Fibroblast of skin of right biceps (primary cell): ENCODE data around the gene CDH18.

Source experiments
- DNase-seq: peaks from one replicate; pipeline ENCODE4 v3.0.0-alpha.2; 2013

Gene CDH18

GRCh38 chr5:19987612-19988361 is at the start of gene CDH18:
Gene CDH18 (minus strand): TSS chr5:19988200. CDS start chr5:19838986, 149,214 bp downstream.
- DNase-seq, result peak; percentile 76

GRCh38 chr5:20034717-20035116 is 46.7 kb upstream of the CDH18 start:
- no peak for DNase-seq

GRCh38 chr5:20033881-20034280 is 45.9 kb upstream of the CDH18 start:
- no peak for DNase-seq

GRCh38 chr5:20032896-20033295 is 44.9 kb upstream of the CDH18 start:
- no peak for DNase-seq

- peak; percentile 9 for DNase-seq
Observed at GRCh38 chr5:20030125-20030524, 42.1 kb upstream of the CDH18 start.

GRCh38 chr5:20029266-20029665 is 41.3 kb upstream of the CDH18 start:
- DNase-seq, result no peak

GRCh38 chr5:20028506-20028905 is 40.5 kb upstream of the CDH18 start:
- no peak for DNase-seq

- peak; percentile 47 for DNase-seq
Observed at GRCh38 chr5:20023686-20024180, 35.7 kb upstream of the CDH18 start.

GRCh38 chr5:20020247-20020646 is 32.2 kb upstream of the CDH18 start:
- no peak for DNase-seq

GRCh38 chr5:20017021-20017420 is 29.0 kb upstream of the CDH18 start:
- no peak for DNase-seq

- DNase-seq, result peak; percentile 51
Observed at GRCh38 chr5:20000416-20000815, 12.4 kb upstream of the CDH18 start.

- DNase-seq, result peak; percentile 25
Observed at GRCh38 chr5:19988457-19988856, 457 bp upstream of the CDH18 start.

- no peak for DNase-seq
Observed at GRCh38 chr5:19986806-19987205, 1.2 kb downstream of the CDH18 start.

GRCh38 chr5:19986031-19986619 is 1.9 kb downstream of the CDH18 start:
- DNase-seq, result peak; percentile 90

- no peak for DNase-seq
Observed at GRCh38 chr5:19978476-19978875, 9.5 kb downstream of the CDH18 start.

- no peak for DNase-seq
Observed at GRCh38 chr5:19977099-19977498, 10.9 kb downstream of the CDH18 start.

- DNase-seq, result no peak
Observed at GRCh38 chr5:19975795-19976194, 12.2 kb downstream of the CDH18 start.

GRCh38 chr5:19960451-19960850 is 27.5 kb downstream of the CDH18 start:
- no peak for DNase-seq

- no peak for DNase-seq
Observed at GRCh38 chr5:19959830-19960384, 28.1 kb downstream of the CDH18 start.

GRCh38 chr5:19950897-19951296 is 37.1 kb downstream of the CDH18 start:
- DNase-seq, result no peak

GRCh38 chr5:19940192-19940591 is 47.8 kb downstream of the CDH18 start:
- DNase-seq, result no peak

GRCh38 chr5:19930451-19930850 is 57.5 kb downstream of the CDH18 start:
- DNase-seq, result no peak

GRCh38 chr5:19928562-19929421 is 59.2 kb downstream of the CDH18 start:
- peak; percentile 89 for DNase-seq
